Measurements from ENCODE around the gene GVQW3.

GVQW3 gene

GRCh38 chr11:76385903-76386302, 4.8 kb downstream of the GVQW3 start:
- Histone ChIP-seq H3K4me3 (ENCODE audit: low read depth, low read length) (no peak overlapping the region), H3K27ac (ENCODE audit: extremely low read depth, low read depth, low read length) (no peak overlapping the region), H3K36me3 (ENCODE audit: control insufficient read depth in 2 of 2, insufficient read depth in 1 of 2, low read length in 2 of 2) (peaks cover 0 to 4% of the 10 kb centered on the region in 2 experiments; a peak in 1 of 3 replicates), H3K4me1 (ENCODE audit: control insufficient read depth, insufficient read depth, low read length) (no peaks in the 10 kb centered on the region), H3K9me3 (ENCODE audit: control insufficient read depth, insufficient read depth, low read depth, low read length) (no peaks in the 10 kb centered on the region)
- CTCF ChIA-PET, result no interaction called here
- TF ChIP-seq ZXDB (tag by site-specific recombination; IDR thresholded peaks at IDR 0.05) (no peak), GLI2 (tag by site-specific recombination; IDR thresholded peaks at IDR 0.05; ENCODE audit: borderline replicate concordance, low read depth) (no peak), ZNF639 (tag by site-specific recombination; IDR thresholded peaks at IDR 0.05) (no peak), ZNF324 (tag by site-specific recombination; IDR thresholded peaks at IDR 0.05) (no peak), ZBTB7A (tag by site-specific recombination; IDR thresholded peaks at IDR 0.05; ENCODE audit: low read depth) (no peak), SP3 (tag by site-specific recombination; IDR thresholded peaks at IDR 0.05) (no peak), ZNF449 (tag by site-specific recombination; IDR thresholded peaks at IDR 0.05) (no peak), ZNF585B (tag by site-specific recombination; IDR thresholded peaks at IDR 0.05) (no peak), ZNF560 (tag by site-specific recombination; IDR thresholded peaks at IDR 0.05; ENCODE audit: borderline replicate concordance) (no peak)
- POLR2A ChIA-PET, result no interaction called here

- Histone ChIP-seq H3K4me3 (ENCODE audit: low read depth, low read length) (no peak overlapping the region), H3K27ac (ENCODE audit: extremely low read depth, low read depth, low read length) (no peak overlapping the region), H3K4me1 (ENCODE audit: control insufficient read depth, insufficient read depth, low read length) (no peaks in the 10 kb centered on the region), H3K36me3 (ENCODE audit: control insufficient read depth in 2 of 2, insufficient read depth in 1 of 2, low read length in 2 of 2) (peaks cover 0 to 4% of the 10 kb centered on the region in 2 experiments; a peak in 1 of 3 replicates), H3K9me3 (ENCODE audit: control insufficient read depth, insufficient read depth, low read depth, low read length) (no peaks in the 10 kb centered on the region)
- ChIA-PET POLR2A (no interaction called here), CTCF (interaction anchor here (0.7 to 0.8 kb wide), 2 partner anchors 12 to 13 kb away, joined by 3 to 4 read pairs; no protein-coding TSS in a partner anchor)
- no peak for TF ChIP-seq ZNF548 (tag by site-specific recombination; IDR thresholded peaks at IDR 0.05)
- no peak for TF ChIP-seq ZNF394 (tag by site-specific recombination; IDR thresholded peaks at IDR 0.05; ENCODE audit: borderline replicate concordance)
- no peak for TF ChIP-seq KLF1 (tag by site-specific recombination; IDR thresholded peaks at IDR 0.05)
- TF ChIP-seq ZSCAN23 (tag by site-specific recombination; IDR thresholded peaks at IDR 0.05), result no peak
- TF ChIP-seq, protein P1, sequence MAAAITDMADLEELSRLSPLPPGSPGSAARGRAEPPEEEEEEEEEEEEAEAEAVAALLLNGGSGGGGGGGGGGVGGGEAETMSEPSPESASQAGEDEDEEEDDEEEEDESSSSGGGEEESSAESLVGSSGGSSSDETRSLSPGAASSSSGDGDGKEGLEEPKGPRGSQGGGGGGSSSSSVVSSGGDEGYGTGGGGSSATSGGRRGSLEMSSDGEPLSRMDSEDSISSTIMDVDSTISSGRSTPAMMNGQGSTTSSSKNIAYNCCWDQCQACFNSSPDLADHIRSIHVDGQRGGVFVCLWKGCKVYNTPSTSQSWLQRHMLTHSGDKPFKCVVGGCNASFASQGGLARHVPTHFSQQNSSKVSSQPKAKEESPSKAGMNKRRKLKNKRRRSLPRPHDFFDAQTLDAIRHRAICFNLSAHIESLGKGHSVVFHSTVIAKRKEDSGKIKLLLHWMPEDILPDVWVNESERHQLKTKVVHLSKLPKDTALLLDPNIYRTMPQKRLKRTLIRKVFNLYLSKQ (tag by site-specific recombination; IDR thresholded peaks at IDR 0.05; ENCODE audit: borderline replicate concordance), result no peak
- TF ChIP-seq, protein P2, sequence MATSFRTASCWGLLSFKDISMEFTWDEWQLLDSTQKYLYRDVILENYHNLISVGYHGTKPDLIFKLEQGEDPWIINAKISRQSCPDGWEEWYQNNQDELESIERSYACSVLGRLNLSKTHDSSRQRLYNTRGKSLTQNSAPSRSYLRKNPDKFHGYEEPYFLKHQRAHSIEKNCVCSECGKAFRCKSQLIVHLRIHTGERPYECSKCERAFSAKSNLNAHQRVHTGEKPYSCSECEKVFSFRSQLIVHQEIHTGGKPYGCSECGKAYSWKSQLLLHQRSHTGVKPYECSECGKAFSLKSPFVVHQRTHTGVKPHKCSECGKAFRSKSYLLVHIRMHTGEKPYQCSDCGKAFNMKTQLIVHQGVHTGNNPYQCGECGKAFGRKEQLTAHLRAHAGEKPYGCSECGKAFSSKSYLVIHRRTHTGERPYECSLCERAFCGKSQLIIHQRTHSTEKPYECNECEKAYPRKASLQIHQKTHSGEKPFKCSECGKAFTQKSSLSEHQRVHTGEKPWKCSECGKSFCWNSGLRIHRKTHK (tag by site-specific recombination; IDR thresholded peaks at IDR 0.05), result no peak
- no peak for TF ChIP-seq ZNF121 (tag by site-specific recombination; IDR thresholded peaks at IDR 0.05)
- TF ChIP-seq OVOL3 (tag by site-specific recombination; IDR thresholded peaks at IDR 0.05), result no peak
- no peak for TF ChIP-seq MEIS1 (CRISPR knock-in tag; IDR thresholded peaks at IDR 0.05; ENCODE audit: borderline replicate concordance)
- no peak for TF ChIP-seq ZBTB6 (tag by site-specific recombination; IDR thresholded peaks at IDR 0.05)
- no peak for TF ChIP-seq ZNF266 (tag by site-specific recombination; IDR thresholded peaks at IDR 0.05; ENCODE audit: low read depth)
- TF ChIP-seq ZNF148 (tag by site-specific recombination; IDR thresholded peaks at IDR 0.05; ENCODE audit: borderline replicate concordance), result no peak
- TF ChIP-seq ZNF747 (tag by site-specific recombination; IDR thresholded peaks at IDR 0.05), result no peak
Observed at GRCh38 chr11:76388408-76388807, 7.3 kb downstream of the GVQW3 start.
